ENCODE data around the gene TENT5D.

The TENT5D gene

GRCh38 chrX:80485543-80485942 is 65.3 kb downstream of the TENT5D start:
- peaks cover 15% of the 10 kb centered on the region for H3K9me3 ChIP-seq (ENCODE audit: insufficient read depth, low read depth, low read length)
- no peaks in the 10 kb centered on the region for H3K36me3 ChIP-seq (ENCODE audit: insufficient read depth, low read depth, low read length)
- no peak overlapping the region for H3K27ac ChIP-seq (ENCODE audit: low read length)
- no peak overlapping the region for H3K4me3 ChIP-seq (ENCODE audit: low read length)
- H3K27me3 ChIP-seq (ENCODE audit: insufficient read depth, low read length) = no peaks in the 10 kb centered on the region
- H3K4me1 ChIP-seq (ENCODE audit: insufficient read depth, low read length) = no peaks in the 10 kb centered on the region
- H3K9ac ChIP-seq (ENCODE audit: low read depth, low read length) = no peak overlapping the region

DNA sequence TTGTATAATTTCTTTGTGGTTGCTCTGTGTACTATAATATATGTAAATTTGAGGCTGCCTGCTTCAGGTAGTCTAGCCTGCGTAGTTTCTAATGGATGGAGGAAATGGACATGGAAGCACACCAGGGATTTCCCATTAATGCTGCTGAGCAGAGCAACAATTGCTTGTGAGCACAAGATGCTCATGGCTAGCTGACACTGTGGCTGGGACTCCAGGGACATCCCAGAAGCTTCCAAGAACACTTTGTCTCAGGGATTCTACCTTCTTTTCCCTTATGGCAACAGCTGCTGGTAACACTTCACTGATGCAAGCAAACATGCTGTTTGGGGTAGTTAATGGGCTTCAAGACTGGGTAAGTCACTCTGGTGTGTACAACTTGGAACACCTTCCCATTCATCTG is 66.1 kb downstream of the TENT5D start:
- no peaks in the 10 kb centered on the region for H3K36me3 ChIP-seq (ENCODE audit: insufficient read depth, low read depth, low read length)
- no peak overlapping the region for H3K9ac ChIP-seq (ENCODE audit: low read depth, low read length)
- no peak overlapping the region for H3K4me3 ChIP-seq (ENCODE audit: low read length)
- peaks cover 15% of the 10 kb centered on the region for H3K9me3 ChIP-seq (ENCODE audit: insufficient read depth, low read depth, low read length)
- no peaks in the 10 kb centered on the region for H3K4me1 ChIP-seq (ENCODE audit: insufficient read depth, low read length)
- H3K27me3 ChIP-seq (ENCODE audit: insufficient read depth, low read length) = no peaks in the 10 kb centered on the region
- no peak overlapping the region for H3K27ac ChIP-seq (ENCODE audit: low read length)

GRCh38 chrX:80489166-80489565 is 68.9 kb downstream of the TENT5D start:
- no peaks in the 10 kb centered on the region for H3K27me3 ChIP-seq (ENCODE audit: insufficient read depth, low read length)
- no peak overlapping the region for H3K4me3 ChIP-seq (ENCODE audit: low read length)
- peaks cover 15% of the 10 kb centered on the region for H3K9me3 ChIP-seq (ENCODE audit: insufficient read depth, low read depth, low read length)
- H3K36me3 ChIP-seq (ENCODE audit: insufficient read depth, low read depth, low read length) = no peaks in the 10 kb centered on the region
- H3K4me1 ChIP-seq (ENCODE audit: insufficient read depth, low read length) = no peaks in the 10 kb centered on the region
- H3K9ac ChIP-seq (ENCODE audit: low read depth, low read length) = no peak overlapping the region
- no peak overlapping the region for H3K27ac ChIP-seq (ENCODE audit: low read length)
